ENCODE measurements around the gene RALGAPA2. TPM values are rescaled to one million over a fixed set of nuclear protein-coding genes. Genes with fewer than 3 reads are reported as not detected.

RALGAPA2 gene
- polyA plus RNA-seq, 1 donor from 2014 or later: 21.8 TPM

- H2AFZ ChIP-seq (ENCODE audit: low read depth, low read length): no peak overlapping the region
- H3K27me3 ChIP-seq (ENCODE audit: insufficient read depth, low read depth, low read length): no peaks in the 10 kb centered on the region
- H3K4me3 ChIP-seq (ENCODE audit: low read length): no peak overlapping the region
- no peaks in the 10 kb centered on the region for H3K79me2 ChIP-seq (replicated peaks; ENCODE audit: insufficient read depth, low read length)
- H3K4me2 ChIP-seq (ENCODE audit: low read length): no peak overlapping the region
- no peak overlapping the region for H3K9ac ChIP-seq (ENCODE audit: low read length)
- no peaks in the 10 kb centered on the region for H4K20me1 ChIP-seq (ENCODE audit: insufficient read depth)
- no peaks in the 10 kb centered on the region for H3K9me2 ChIP-seq (ENCODE audit: insufficient read depth, low read length)
- H3K27ac ChIP-seq (ENCODE audit: low read length): no peak overlapping the region
- no peak for TF ChIP-seq CTCF (IDR thresholded peaks at IDR 0.05; ENCODE audit: poor library complexity, severe bottlenecking)
- TF ChIP-seq EP300 (conservative IDR thresholded peaks at IDR 0.05; ENCODE audit: poor library complexity, severe bottlenecking): no peak
- no peak for TF ChIP-seq RAD21 (conservative IDR thresholded peaks at IDR 0.05)
- no peak for TF ChIP-seq EZH2 (IDR thresholded peaks at IDR 0.05; ENCODE audit: borderline replicate concordance, insufficient read depth, low read length, poor library complexity, severe bottlenecking)
- no peak for TF ChIP-seq SMC3 (conservative IDR thresholded peaks at IDR 0.05; ENCODE audit: poor library complexity)
- no peak for TF ChIP-seq REST (IDR thresholded peaks at IDR 0.05; ENCODE audit: borderline replicate concordance)
- TF ChIP-seq MXI1 (conservative IDR thresholded peaks at IDR 0.05; ENCODE audit: poor library complexity, severe bottlenecking): no peak
- TF ChIP-seq POLR2AphosphoS5 (IDR thresholded peaks at IDR 0.05): no peak
- TF ChIP-seq TAF1 (IDR thresholded peaks at IDR 0.05; ENCODE audit: low read depth): no peak
- no peaks in the 10 kb centered on the region for H3K9me3 ChIP-seq (ENCODE audit: low read length)
- H3F3A ChIP-seq (ENCODE audit: insufficient read depth, low read length, poor library complexity, severe bottlenecking): no peaks in the 10 kb centered on the region
- H3K36me3 ChIP-seq (ENCODE audit: insufficient read depth, low read length): peaks cover 3% of the 10 kb centered on the region
Observed at GRCh38 chr20:20557406-20557805, 155.0 kb downstream of the RALGAPA2 start.

- Histone ChIP-seq H3K27me3 (ENCODE audit: insufficient read depth, low read depth, low read length) (no peaks in the 10 kb centered on the region), H3F3A (ENCODE audit: insufficient read depth, low read length, poor library complexity, severe bottlenecking) (no peaks in the 10 kb centered on the region), H3K36me3 (ENCODE audit: insufficient read depth, low read length) (peaks cover 3% of the 10 kb centered on the region), H3K9ac (ENCODE audit: low read length) (no peak overlapping the region), H3K79me2 (replicated peaks; ENCODE audit: insufficient read depth, low read length) (no peaks in the 10 kb centered on the region), H2AFZ (ENCODE audit: low read depth, low read length) (no peak overlapping the region), H3K27ac (ENCODE audit: low read length) (no peak overlapping the region), H3K4me3 (ENCODE audit: low read length) (no peak overlapping the region), H4K20me1 (ENCODE audit: insufficient read depth) (no peaks in the 10 kb centered on the region), H3K9me2 (ENCODE audit: insufficient read depth, low read length) (no peaks in the 10 kb centered on the region), H3K4me2 (ENCODE audit: low read length) (no peak overlapping the region), H3K9me3 (ENCODE audit: low read length) (no peaks in the 10 kb centered on the region)
- TF ChIP-seq SMC3 (conservative IDR thresholded peaks at IDR 0.05; ENCODE audit: poor library complexity) (no peak), EZH2 (IDR thresholded peaks at IDR 0.05; ENCODE audit: borderline replicate concordance, insufficient read depth, low read length, poor library complexity, severe bottlenecking) (no peak), EP300 (conservative IDR thresholded peaks at IDR 0.05; ENCODE audit: poor library complexity, severe bottlenecking) (no peak), TAF1 (IDR thresholded peaks at IDR 0.05; ENCODE audit: low read depth) (no peak), MXI1 (conservative IDR thresholded peaks at IDR 0.05; ENCODE audit: poor library complexity, severe bottlenecking) (no peak), REST (IDR thresholded peaks at IDR 0.05; ENCODE audit: borderline replicate concordance) (no peak)
Observed at GRCh38 chr20:20555838-20556237, 156.6 kb downstream of the RALGAPA2 start.

Data from neural cell (in vitro differentiated cells).